HepG2 (cell line): ENCODE measurements around the gene ANKRD40. TPM values are rescaled to one million over a fixed set of nuclear protein-coding genes. Genes with fewer than 3 reads are reported as not detected.

Source experiments
- GZF1 ChIP-seq: sonication (generic); formaldehyde crosslinking; IDR thresholded peaks from 2 replicates; pipeline ENCODE4 v1.5.1; 2020; ENCODE audit warnings: mild to moderate bottlenecking, missing genetic modification reagents
- HOXA3 ChIP-seq: sonication (generic); formaldehyde crosslinking; IDR thresholded peaks from 2 replicates; pipeline ENCODE4 v1.5.0; 2020; ENCODE audit warnings: missing genetic modification reagents
- PHF21A ChIP-seq: sonication (generic); formaldehyde crosslinking; IDR thresholded peaks from 2 replicates; pipeline ENCODE4 v1.5.0; 2020; ENCODE audit warnings: mild to moderate bottlenecking, missing genetic modification reagents
- SAP130 ChIP-seq: IDR thresholded peaks from 2 replicates; pipeline ENCODE4 v1.6.1; 2016; ENCODE audit warnings: low read depth
- ZC3H4 ChIP-seq: sonication (generic); formaldehyde crosslinking; IDR thresholded peaks from 2 replicates; pipeline ENCODE4 v1.4.0; 2020; ENCODE audit warnings: missing genetic modification reagents, borderline replicate concordance
- ZFP82 ChIP-seq: sonication (generic); formaldehyde crosslinking; IDR thresholded peaks from 2 replicates; pipeline ENCODE4 v1.5.1; 2020; ENCODE audit warnings: mild to moderate bottlenecking, missing genetic modification reagents, borderline replicate concordance
- ZNF263 ChIP-seq: sonication (generic); formaldehyde crosslinking; IDR thresholded peaks from 2 replicates; pipeline ENCODE4 v1.4.0; 2020; ENCODE audit warnings: missing genetic modification reagents
- ZNF275 ChIP-seq: sonication (generic); formaldehyde crosslinking; IDR thresholded peaks from 2 replicates; pipeline ENCODE4 v1.8.0; 2022; ENCODE audit warnings: missing genetic modification reagents, mild to moderate bottlenecking, inconsistent platforms, borderline replicate concordance
- ZNF354B ChIP-seq: sonication (generic); formaldehyde crosslinking; IDR thresholded peaks from 2 replicates; pipeline ENCODE4 v1.8.0; 2022; ENCODE audit warnings: mild to moderate bottlenecking, missing genetic modification reagents
- polyA plus RNA-seq, 8 experiments: library from polyadenylated mRNA; depleted of rRNA in 3 of 8; stranded (reverse) in 7 of 8; unstranded in 1 of 8; fragments of >200 nt; fragmentation: Illumina TruSeq in 4 of 8; extraction: Trizol in 4 of 8; gene quantifications; 2 replicates each; pipeline versions ENCODE4 v1.2.1 to v1.2.3, GENCODE V29; 2011 to 2016; ENCODE audit warnings: low read depth in 4 of 8, missing spikeins in 1 of 8, mixed read lengths in 1 of 8; ENCODE audit not compliant: insufficient read depth in 1 of 8
- total RNA-seq, 5 experiments: library from RNA; depleted of rRNA; stranded (reverse); fragments of >200 nt; fragmentation: Illumina TruSeq; extraction: Trizol; gene quantifications; 2 replicates each; pipeline ENCODE4 v1.2.3, GENCODE V29; 2016; ENCODE audit warnings: low read depth in 1 of 5
- TF ChIP-seq, protein P1 (sequence below): sonication (generic); formaldehyde crosslinking; IDR thresholded peaks from one replicate; pipeline ENCODE4 v1.5.1; 2020; ENCODE audit warnings: mild to moderate bottlenecking, missing genetic modification reagents; ENCODE audit errors: not compliant biosample characterization
- TF ChIP-seq, protein P2 (sequence below): IDR thresholded peaks from 2 replicates; pipeline ENCODE4 v1.6.1; 2018; ENCODE audit warnings: missing genetic modification reagents, mild to moderate bottlenecking, missing compliant biosample characterization
- TF ChIP-seq, protein P3 (sequence below): sonication (generic); formaldehyde crosslinking; IDR thresholded peaks from 2 replicates; pipeline ENCODE4 v1.4.0; 2020; ENCODE audit warnings: missing genetic modification reagents
- TF ChIP-seq, protein P4 (sequence below): sonication (generic); formaldehyde crosslinking; IDR thresholded peaks from 2 replicates; pipeline ENCODE4 v1.4.0; 2020; ENCODE audit warnings: missing genetic modification reagents, borderline replicate concordance

The ANKRD40 gene
- total and polyA plus RNA-seq, 2 of the 13 experiments (the other 11 are each of a cell fraction or from before 2014, with no cell fraction given), result 35.0 to 46.4 TPM

GRCh38 chr17:50690887-50691549 is 16.7 kb downstream of the ANKRD40 start (continued):
- TF ChIP-seq ZNF275 (CRISPR knock-in tag) (no peak), HOXA3 (CRISPR knock-in tag) (no peak), ZC3H4 (CRISPR knock-in tag) (0 out of 2 replicates have a peak, but pooled peaks have one; percentile 39), GZF1 (0 out of 2 replicates have a peak, but pooled peaks have one; percentile 50), SAP130 (0 out of 2 replicates have a peak, but pooled peaks have one; percentile 3), PHF21A (CRISPR knock-in tag) (0 out of 2 replicates have a peak, but pooled peaks have one; percentile 10), ZFP82 (CRISPR knock-in tag) (0 out of 2 replicates have a peak, but pooled peaks have one; percentile 3), ZNF354B (CRISPR knock-in tag) (peak; percentile 55; the same call in 1 of the 2 replicates), ZNF263 (0 out of 2 replicates have a peak, but pooled peaks have one; percentile 13)
- TF ChIP-seq, protein P1, sequence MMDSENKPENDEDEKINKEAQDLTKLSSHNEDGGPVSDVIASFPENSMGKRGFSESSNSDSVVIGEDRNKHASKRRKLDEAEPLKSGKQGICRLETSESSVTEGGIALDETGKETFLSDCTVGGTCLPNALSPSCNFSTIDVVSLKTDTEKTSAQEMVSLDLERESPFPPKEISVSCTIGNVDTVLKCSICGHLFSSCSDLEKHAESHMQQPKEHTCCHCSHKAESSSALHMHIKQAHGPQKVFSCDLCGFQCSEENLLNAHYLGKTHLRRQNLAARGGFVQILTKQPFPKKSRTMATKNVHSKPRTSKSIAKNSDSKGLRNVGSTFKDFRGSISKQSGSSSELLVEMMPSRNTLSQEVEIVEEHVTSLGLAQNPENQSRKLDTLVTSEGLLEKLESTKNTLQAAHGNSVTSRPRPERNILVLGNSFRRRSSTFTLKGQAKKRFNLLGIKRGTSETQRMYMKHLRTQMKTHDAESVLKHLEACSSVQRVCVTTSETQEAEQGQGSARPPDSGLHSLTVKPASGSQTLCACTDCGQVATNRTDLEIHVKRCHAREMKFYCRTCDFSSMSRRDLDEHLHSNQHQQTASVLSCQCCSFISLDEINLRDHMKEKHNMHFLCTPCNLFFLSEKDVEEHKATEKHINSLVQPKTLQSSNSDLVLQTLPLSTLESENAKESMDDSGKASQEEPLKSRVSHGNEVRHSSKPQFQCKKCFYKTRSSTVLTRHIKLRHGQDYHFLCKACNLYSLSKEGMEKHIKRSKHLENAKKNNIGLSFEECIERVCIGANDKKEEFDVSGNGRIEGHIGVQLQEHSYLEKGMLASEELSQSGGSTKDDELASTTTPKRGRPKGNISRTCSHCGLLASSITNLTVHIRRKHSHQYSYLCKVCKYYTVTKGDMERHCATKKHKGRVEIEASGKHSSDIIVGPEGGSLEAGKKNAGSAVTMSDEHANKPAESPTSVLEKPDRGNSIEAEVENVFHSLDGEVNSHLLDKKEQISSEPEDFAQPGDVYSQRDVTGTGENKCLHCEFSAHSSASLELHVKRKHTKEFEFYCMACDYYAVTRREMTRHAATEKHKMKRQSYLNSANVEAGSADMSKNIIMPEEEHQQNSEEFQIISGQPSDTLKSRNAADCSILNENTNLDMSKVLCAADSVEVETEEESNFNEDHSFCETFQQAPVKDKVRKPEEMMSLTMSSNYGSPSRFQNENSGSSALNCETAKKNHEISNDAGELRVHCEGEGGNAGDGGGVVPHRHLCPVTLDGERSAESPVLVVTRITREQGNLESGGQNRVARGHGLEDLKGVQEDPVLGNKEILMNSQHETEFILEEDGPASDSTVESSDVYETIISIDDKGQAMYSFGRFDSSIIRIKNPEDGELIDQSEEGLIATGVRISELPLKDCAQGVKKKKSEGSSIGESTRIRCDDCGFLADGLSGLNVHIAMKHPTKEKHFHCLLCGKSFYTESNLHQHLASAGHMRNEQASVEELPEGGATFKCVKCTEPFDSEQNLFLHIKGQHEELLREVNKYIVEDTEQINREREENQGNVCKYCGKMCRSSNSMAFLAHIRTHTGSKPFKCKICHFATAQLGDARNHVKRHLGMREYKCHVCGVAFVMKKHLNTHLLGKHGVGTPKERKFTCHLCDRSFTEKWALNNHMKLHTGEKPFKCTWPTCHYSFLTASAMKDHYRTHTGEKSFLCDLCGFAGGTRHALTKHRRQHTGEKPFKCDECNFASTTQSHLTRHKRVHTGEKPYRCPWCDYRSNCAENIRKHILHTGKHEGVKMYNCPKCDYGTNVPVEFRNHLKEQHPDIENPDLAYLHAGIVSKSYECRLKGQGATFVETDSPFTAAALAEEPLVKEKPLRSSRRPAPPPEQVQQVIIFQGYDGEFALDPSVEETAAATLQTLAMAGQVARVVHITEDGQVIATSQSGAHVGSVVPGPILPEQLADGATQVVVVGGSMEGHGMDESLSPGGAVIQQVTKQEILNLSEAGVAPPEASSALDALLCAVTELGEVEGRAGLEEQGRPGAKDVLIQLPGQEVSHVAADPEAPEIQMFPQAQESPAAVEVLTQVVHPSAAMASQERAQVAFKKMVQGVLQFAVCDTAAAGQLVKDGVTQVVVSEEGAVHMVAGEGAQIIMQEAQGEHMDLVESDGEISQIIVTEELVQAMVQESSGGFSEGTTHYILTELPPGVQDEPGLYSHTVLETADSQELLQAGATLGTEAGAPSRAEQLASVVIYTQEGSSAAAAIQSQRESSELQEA (CRISPR knock-in tag), result peak; percentile 19
- TF ChIP-seq, protein P2, sequence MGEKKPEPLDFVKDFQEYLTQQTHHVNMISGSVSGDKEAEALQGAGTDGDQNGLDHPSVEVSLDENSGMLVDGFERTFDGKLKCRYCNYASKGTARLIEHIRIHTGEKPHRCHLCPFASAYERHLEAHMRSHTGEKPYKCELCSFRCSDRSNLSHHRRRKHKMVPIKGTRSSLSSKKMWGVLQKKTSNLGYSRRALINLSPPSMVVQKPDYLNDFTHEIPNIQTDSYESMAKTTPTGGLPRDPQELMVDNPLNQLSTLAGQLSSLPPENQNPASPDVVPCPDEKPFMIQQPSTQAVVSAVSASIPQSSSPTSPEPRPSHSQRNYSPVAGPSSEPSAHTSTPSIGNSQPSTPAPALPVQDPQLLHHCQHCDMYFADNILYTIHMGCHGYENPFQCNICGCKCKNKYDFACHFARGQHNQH (CRISPR knock-in tag), result no peak
- TF ChIP-seq, protein P3, sequence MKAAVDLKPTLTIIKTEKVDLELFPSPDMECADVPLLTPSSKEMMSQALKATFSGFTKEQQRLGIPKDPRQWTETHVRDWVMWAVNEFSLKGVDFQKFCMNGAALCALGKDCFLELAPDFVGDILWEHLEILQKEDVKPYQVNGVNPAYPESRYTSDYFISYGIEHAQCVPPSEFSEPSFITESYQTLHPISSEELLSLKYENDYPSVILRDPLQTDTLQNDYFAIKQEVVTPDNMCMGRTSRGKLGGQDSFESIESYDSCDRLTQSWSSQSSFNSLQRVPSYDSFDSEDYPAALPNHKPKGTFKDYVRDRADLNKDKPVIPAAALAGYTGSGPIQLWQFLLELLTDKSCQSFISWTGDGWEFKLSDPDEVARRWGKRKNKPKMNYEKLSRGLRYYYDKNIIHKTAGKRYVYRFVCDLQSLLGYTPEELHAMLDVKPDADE, result no peak
- TF ChIP-seq, protein P4, sequence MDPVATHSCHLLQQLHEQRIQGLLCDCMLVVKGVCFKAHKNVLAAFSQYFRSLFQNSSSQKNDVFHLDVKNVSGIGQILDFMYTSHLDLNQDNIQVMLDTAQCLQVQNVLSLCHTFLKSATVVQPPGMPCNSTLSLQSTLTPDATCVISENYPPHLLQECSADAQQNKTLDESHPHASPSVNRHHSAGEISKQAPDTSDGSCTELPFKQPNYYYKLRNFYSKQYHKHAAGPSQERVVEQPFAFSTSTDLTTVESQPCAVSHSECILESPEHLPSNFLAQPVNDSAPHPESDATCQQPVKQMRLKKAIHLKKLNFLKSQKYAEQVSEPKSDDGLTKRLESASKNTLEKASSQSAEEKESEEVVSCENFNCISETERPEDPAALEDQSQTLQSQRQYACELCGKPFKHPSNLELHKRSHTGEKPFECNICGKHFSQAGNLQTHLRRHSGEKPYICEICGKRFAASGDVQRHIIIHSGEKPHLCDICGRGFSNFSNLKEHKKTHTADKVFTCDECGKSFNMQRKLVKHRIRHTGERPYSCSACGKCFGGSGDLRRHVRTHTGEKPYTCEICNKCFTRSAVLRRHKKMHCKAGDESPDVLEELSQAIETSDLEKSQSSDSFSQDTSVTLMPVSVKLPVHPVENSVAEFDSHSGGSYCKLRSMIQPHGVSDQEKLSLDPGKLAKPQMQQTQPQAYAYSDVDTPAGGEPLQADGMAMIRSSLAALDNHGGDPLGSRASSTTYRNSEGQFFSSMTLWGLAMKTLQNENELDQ, result no peak
